Measurements from ENCODE around the gene GATAD2A.
A peak's percentile ranks its signal among the peaks of the same experiment; 100 is the strongest.

The GATAD2A gene

GRCh38 chr19:19532806-19533701 is 127.6 kb downstream of the GATAD2A start:
- no peak for DNase-seq (ENCODE audit: low read depth)

- no peak for DNase-seq (ENCODE audit: low read depth)
Measured at GRCh38 chr19:19533841-19534240, 128.4 kb downstream of the GATAD2A start.

GRCh38 chr19:19534556-19535265 is 129.2 kb downstream of the GATAD2A start:
- no peak for DNase-seq (ENCODE audit: low read depth)

- DNase-seq (ENCODE audit: low read depth), result no peak
Measured at GRCh38 chr19:19535311-19536191, 130.1 kb downstream of the GATAD2A start.

GRCh38 chr19:19537075-19538048 is 131.9 kb downstream of the GATAD2A start:
- no peak for DNase-seq (ENCODE audit: low read depth)

GRCh38 chr19:19538061-19538784 is 132.7 kb downstream of the GATAD2A start, which contains the start of gene CILP2:
CILP2 (plus strand) TSS chr19:19538265; CDS start chr19:19538350, 85 bp downstream.
- no peak for DNase-seq (ENCODE audit: low read depth)

- no peak for DNase-seq (ENCODE audit: low read depth)
Measured at GRCh38 chr19:19538785-19539166, 133.3 kb downstream of the GATAD2A start.

GRCh38 chr19:19539698-19540063 is 134.2 kb downstream of the GATAD2A start:
- DNase-seq (ENCODE audit: low read depth), result no peak

- peak; percentile 51 for DNase-seq (ENCODE audit: low read depth)
Measured at GRCh38 chr19:19540064-19540714, 134.7 kb downstream of the GATAD2A start.

GRCh38 chr19:19540715-19541515 is 135.4 kb downstream of the GATAD2A start:
- DNase-seq (ENCODE audit: low read depth), result peak; percentile 46

GRCh38 chr19:19541616-19542015 is 136.1 kb downstream of the GATAD2A start:
- DNase-seq (ENCODE audit: low read depth), result no peak

- no peak for DNase-seq (ENCODE audit: low read depth)
Measured at GRCh38 chr19:19542507-19542906, 137.0 kb downstream of the GATAD2A start.

- DNase-seq (ENCODE audit: low read depth), result no peak
Measured at GRCh38 chr19:19543101-19543500, 137.6 kb downstream of the GATAD2A start.

- DNase-seq (ENCODE audit: low read depth), result no peak
Measured at GRCh38 chr19:19543640-19544039, 138.2 kb downstream of the GATAD2A start.

- DNase-seq (ENCODE audit: low read depth), result no peak
Measured at GRCh38 chr19:19544257-19544953, 138.9 kb downstream of the GATAD2A start.

- DNase-seq (ENCODE audit: low read depth), result no peak
Measured at GRCh38 chr19:19544954-19545591, 139.6 kb downstream of the GATAD2A start.

- DNase-seq (ENCODE audit: low read depth), result no peak
Measured at GRCh38 chr19:19545707-19546106, 140.2 kb downstream of the GATAD2A start.

GRCh38 chr19:19546751-19547162 is 141.3 kb downstream of the GATAD2A start:
- no peak for DNase-seq (ENCODE audit: low read depth)

All from stimulated activated CD8-positive, alpha-beta memory T cell treated with anti-CD3 and anti-CD28 coated beads, Interleukin-12 subunit alpha, Interleukin-12 subunit beta, amount 100 ng/mL, for 4 hours (primary cell).